Measurements from ENCODE around the gene PRKN.

GRCh38 chr6:162773996-162774395 lies 46.4 kb upstream of the PRKN start:
- no peak for TF ChIP-seq EZH2 (IDR thresholded peaks at IDR 0.05; ENCODE audit: insufficient read depth, poor library complexity, severe bottlenecking)
- no peak for TF ChIP-seq EZH2phosphoT487 (IDR thresholded peaks at IDR 0.05; ENCODE audit: insufficient read depth, low read depth)
